ENCODE data around the gene SOS1. TPM values are rescaled to one million over a fixed set of nuclear protein-coding genes. Genes with fewer than 3 reads are reported as not detected.

The SOS1 gene
- total and polyA plus RNA-seq, 2 of the 13 experiments (the other 11 are each of a cell fraction or from before 2014, with no cell fraction given): 20.8 to 60.4 TPM

DNA sequence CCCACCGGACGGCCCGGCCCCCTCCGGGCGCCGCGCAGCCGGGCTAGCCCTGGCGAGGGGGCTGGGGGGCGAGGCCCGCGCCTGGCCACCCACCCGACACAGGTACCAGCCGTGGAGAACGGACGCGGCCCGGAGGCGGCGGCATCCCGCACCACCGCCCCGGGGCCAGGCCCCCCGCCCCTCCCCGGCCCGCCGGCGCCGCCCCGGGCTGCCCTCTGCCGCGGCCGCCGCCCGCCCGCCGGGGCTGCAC lies 405 bp downstream of the SOS1 start:
- DNase-seq (ENCODE audit: low spot score) (no peak), FAIRE-seq (no peak), ATAC-seq (no peak)
- H3K79me2 ChIP-seq (ENCODE audit: insufficient read depth, low read length): peaks cover 52% of the 10 kb centered on the region
- WGBS (ENCODE audit: low lambda C conversion rate): no CpG with 5 or more reads among the region's 37 CpGs
- no TSS peak for BruUV-seq (replicated peaks)
- ChIA-PET POLR2A (interaction anchor here (0.8 to 4.1 kb wide), 26 partner anchors 9 to 405 kb away, joined by 3 to 71 read pairs (median 4); partner anchors contain the start of genes DHX57 and MORN2), CTCF (ENCODE audit: low intra/inter-chr PET ratio, low total read pairs) (interaction anchor here (7.2 kb wide), 1 partner anchor 108 kb away, joined by 53 read pairs; no protein-coding TSS in a partner anchor)
- H4K20me1 ChIP-seq (ENCODE audit: insufficient read depth, low read length): peaks cover 41% of the 10 kb centered on the region
- H3K27me3 ChIP-seq (ENCODE audit: control insufficient read depth in 1 of 2, insufficient read depth in 2 of 2, low read length in 2 of 2): no peaks in the 10 kb centered on the region; a peak in 1 of 5 replicates
- H3K4me2 ChIP-seq (ENCODE audit: low read depth, low read length): no peak overlapping the region; the same call in 1 of the 2 replicates
- TF ChIP-seq, protein P1, sequence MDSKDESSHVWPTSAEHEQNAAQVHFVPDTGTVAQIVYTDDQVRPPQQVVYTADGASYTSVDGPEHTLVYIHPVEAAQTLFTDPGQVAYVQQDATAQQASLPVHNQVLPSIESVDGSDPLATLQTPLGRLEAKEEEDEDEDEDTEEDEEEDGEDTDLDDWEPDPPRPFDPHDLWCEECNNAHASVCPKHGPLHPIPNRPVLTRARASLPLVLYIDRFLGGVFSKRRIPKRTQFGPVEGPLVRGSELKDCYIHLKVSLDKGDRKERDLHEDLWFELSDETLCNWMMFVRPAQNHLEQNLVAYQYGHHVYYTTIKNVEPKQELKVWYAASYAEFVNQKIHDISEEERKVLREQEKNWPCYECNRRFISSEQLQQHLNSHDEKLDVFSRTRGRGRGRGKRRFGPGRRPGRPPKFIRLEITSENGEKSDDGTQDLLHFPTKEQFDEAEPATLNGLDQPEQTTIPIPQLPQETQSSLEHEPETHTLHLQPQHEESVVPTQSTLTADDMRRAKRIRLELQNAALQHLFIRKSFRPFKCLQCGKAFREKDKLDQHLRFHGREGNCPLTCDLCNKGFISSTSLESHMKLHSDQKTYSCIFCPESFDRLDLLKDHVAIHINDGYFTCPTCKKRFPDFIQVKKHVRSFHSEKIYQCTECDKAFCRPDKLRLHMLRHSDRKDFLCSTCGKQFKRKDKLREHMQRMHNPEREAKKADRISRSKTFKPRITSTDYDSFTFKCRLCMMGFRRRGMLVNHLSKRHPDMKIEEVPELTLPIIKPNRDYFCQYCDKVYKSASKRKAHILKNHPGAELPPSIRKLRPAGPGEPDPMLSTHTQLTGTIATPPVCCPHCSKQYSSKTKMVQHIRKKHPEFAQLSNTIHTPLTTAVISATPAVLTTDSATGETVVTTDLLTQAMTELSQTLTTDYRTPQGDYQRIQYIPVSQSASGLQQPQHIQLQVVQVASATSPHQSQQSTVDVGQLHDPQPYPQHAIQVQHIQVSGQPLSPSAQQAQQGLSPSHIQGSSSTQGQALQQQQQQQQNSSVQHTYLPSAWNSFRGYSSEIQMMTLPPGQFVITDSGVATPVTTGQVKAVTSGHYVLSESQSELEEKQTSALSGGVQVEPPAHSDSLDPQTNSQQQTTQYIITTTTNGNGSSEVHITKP (CRISPR knock-in tag; IDR thresholded peaks at IDR 0.05; ENCODE audit: low read depth): no peak
- TF ChIP-seq HOXA7 (CRISPR knock-in tag; IDR thresholded peaks at IDR 0.05): 0 out of 2 replicates have a peak, but pooled peaks have one; percentile 32
- TF ChIP-seq AGO2 (optimal IDR thresholded peaks at IDR 0.05; ENCODE audit: low read depth, low read length): peak; percentile 18
- 0 out of 2 replicates have a peak, but pooled peaks have one; percentile 16 for TF ChIP-seq ZNF780A (CRISPR knock-in tag; IDR thresholded peaks at IDR 0.05)
- TF ChIP-seq ZNF558 (CRISPR knock-in tag; IDR thresholded peaks at IDR 0.05; ENCODE audit: borderline replicate concordance): peak; percentile 64; the same call in 1 of the 2 replicates
- TF ChIP-seq HOXA9 (CRISPR knock-in tag; IDR thresholded peaks at IDR 0.05; ENCODE audit: borderline replicate concordance): peak; percentile 23; the same call in 1 of the 2 replicates
- TF ChIP-seq, protein P2, sequence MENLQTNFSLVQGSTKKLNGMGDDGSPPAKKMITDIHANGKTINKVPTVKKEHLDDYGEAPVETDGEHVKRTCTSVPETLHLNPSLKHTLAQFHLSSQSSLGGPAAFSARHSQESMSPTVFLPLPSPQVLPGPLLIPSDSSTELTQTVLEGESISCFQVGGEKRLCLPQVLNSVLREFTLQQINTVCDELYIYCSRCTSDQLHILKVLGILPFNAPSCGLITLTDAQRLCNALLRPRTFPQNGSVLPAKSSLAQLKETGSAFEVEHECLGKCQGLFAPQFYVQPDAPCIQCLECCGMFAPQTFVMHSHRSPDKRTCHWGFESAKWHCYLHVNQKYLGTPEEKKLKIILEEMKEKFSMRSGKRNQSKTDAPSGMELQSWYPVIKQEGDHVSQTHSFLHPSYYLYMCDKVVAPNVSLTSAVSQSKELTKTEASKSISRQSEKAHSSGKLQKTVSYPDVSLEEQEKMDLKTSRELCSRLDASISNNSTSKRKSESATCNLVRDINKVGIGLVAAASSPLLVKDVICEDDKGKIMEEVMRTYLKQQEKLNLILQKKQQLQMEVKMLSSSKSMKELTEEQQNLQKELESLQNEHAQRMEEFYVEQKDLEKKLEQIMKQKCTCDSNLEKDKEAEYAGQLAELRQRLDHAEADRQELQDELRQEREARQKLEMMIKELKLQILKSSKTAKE (CRISPR knock-in tag; IDR thresholded peaks at IDR 0.05; ENCODE audit: borderline replicate concordance): 0 out of 2 replicates have a peak, but pooled peaks have one; percentile 11
- no peak for TF ChIP-seq FOXO1 (CRISPR knock-in tag; IDR thresholded peaks at IDR 0.05)
- no peaks in the 10 kb centered on the region for H3K9me3 ChIP-seq (ENCODE audit: low read length)
- peaks cover 3 to 19% of the 10 kb centered on the region in 2 experiments for H3K36me3 ChIP-seq (replicated peaks in 1 of 2; ENCODE audit: control insufficient read depth in 1 of 2, insufficient read depth in 2 of 2, low read length in 2 of 2)
- peak overlapping the region; percentile 95 for H3K27ac ChIP-seq (ENCODE audit: extremely low read length, insufficient read depth, low read length)
- no peak overlapping the region for H2AFZ ChIP-seq (ENCODE audit: low read length)
- H3K4me3 ChIP-seq (replicated peaks in 1 of 3; ENCODE audit: insufficient read depth in 1 of 3, low read depth in 2 of 3, low read length in 3 of 3): peak overlapping the region; percentile 69 to 87 (median 80); a peak in 5 of 6 replicates
- peak overlapping the region; percentile 82 for H3K9ac ChIP-seq (ENCODE audit: insufficient read depth, low read depth, low read length)
- H3K4me1 ChIP-seq (ENCODE audit: insufficient read depth, low read length): peaks cover 66% of the 10 kb centered on the region
- intact Hi-C loops (cut with micrococcal nuclease; ENCODE audit: unreplicated experiment) (loop anchor here (10.0 kb wide), 1 partner anchor 366 kb away; the partner anchor contains the start of gene SRSF7), in situ Hi-C loops (cut with HindIII; ENCODE audit: extremely low pct_ligation_motif_present, low pct_unique_long_range_greater_than_20kb) (no loop called here)

All from HepG2 (cell line).